EH (cell line): ENCODE results near the gene CEPT1.
"Not testable (repeated sequence)": the region's sequence is repeated elsewhere in the genome, so short reads cannot be mapped to it uniquely, and the experiment has no call there.

Experiments used
- DNase-seq: peaks from one replicate; pipeline ENCODE4 v3.0.0-alpha.2; 2015; ENCODE audit warnings: low read depth

The CEPT1 gene

GRCh38 chr1:111212634-111213335 is 72.8 kb downstream of the CEPT1 start:
- no peak for DNase-seq

DNA sequence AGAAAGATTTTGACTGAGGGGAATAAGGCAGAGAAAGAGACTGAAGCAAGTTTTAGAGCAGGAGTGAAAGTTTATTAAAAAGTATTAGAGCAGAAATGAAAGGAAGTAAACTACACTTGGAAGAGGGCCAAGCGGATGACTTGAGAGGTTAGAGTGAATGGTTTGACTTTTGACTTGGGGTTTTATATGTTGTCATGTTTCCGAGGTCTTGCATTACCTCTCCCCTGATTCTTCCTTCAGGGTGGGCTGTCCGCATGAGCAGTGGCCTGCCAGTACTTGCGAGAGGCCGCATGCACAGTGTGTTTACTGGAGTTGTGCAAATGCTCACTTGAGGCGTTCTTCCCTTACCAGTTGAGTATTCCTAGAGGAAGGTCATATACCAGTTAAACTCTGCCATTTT is 73.4 kb downstream of the CEPT1 start:
- no peak for DNase-seq

- no peak for DNase-seq
These were observed 74.2 kb downstream of the CEPT1 start for GRCh38 chr1:111214074-111214801.

DNA sequence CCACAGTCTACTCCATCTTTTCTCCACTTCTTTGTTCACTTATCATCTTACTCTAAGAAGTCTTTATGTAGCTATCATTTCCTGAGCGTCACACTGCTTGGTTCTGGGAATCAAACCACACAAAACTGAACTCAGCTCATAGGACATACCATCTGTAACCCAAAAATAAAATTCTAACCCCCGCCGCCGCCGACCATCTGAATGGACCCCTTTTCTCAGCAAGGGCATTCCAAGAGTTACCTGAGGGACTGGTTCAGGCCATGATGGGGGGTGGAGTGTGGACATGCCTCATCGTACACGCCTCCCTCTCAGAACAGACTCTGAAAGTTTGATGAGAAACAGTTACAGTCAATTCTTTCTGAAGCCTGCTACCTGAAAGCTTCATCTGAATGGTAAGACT is 74.9 kb downstream of the CEPT1 start:
- DNase-seq = no peak

DNA sequence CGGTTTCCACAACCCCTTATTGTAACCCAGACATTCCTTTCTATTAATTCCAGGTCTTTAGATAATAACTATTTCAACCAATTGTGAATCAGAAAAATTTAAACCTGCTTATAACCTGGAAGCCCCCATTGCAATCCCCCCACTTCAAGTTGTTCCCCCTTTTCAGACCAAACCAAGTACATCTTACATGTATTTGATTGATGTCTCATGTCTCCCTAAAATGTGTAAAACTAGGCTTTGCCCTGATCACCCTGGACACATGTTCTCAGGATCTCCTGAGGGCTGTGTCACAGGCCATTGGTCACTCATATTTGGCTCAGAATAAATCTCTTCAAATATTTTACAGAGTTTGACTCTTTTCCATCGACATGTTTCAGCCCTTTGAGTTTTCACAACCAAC is 75.3 kb downstream of the CEPT1 start:
- not testable (repeated sequence) for DNase-seq

DNA sequence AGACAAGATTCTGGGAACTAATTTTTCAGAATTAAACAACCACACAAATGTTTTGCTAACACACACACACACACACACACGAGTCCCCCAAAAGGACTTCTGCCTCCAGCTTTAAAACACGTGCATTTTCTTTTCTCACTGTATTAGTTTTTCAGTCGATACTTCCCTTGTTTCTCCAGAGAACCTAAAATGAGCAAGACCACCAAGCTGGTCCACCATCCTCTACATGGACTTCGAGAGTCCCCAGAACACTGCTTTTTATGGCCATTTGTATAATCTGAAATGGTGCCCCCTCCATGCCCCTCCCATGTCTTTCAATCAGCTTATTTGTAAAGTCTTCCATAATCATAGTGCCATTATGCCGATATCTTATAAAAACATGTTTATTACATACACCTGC is 76.7 kb downstream of the CEPT1 start:
- no peak for DNase-seq

DNA sequence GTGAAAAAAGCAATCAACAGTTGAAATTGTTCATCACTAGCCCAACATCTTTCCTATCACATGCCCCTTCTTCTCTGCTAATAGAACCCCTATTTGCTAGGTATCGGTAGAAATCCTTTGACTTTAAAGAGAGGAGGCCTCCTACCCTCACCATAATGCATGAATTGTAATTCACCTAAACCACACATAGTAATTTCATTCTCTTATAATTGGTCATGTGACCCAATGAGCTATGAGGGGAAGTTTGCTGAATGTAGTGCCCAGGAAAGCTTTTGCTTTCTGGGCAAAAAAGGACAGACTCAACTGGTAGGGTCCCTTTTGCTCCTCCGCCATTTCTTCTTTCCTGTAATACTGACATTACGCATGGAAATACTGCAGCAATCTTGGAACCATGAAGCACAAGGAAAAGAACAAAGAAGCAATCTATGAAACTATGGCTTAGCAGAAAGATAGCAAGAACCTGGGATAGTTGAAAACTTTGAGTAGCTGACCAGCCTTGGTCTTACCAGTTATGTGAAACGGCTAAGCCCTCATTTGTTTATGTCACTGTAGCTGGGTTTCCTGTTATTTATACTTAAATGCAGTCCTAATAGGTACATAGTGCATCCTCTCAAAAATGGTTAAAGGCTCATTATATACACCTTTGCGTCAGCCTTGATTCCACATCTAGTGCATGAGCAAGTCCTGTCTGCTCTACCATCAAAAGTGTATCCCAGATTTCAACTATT is 77.3 kb downstream of the CEPT1 start:
- DNase-seq = no peak

- no peak for DNase-seq
These were observed 78.9 kb downstream of the CEPT1 start for GRCh38 chr1:111218701-111219556.

GRCh38 chr1:111219557-111220286 is 79.7 kb downstream of the CEPT1 start:
- DNase-seq = no peak

DNA sequence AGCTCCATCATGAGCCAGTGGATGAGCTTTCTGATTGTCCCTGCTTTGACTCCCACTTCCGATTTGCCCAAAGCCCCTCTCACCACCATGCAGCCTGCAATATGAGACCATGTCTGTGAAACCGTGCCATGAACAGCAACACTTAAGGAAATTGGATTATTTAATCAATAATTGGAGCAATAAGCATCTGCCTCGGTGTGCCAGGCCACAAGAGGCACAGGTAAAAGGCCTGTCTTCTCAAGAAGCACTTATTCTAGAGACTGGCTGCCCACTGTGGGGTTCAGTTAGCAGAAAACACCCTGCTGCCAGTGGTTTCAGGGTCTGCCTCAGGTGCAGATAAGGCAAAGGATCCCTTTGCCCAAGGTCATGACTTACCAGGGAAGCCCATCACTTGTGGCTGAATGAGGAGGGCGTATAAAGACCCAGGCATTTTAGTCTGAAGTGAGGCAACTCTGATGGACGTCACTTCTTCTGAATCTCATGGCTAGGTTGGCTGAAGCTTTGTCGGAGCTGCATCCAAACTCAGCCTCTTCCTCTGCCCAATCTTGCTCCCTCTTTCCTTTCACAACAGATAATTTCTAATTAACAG is 80.4 kb downstream of the CEPT1 start:
- no peak for DNase-seq

- no peak for DNase-seq
These were observed 81.2 kb downstream of the CEPT1 start for GRCh38 chr1:111221276-111221632.

DNA sequence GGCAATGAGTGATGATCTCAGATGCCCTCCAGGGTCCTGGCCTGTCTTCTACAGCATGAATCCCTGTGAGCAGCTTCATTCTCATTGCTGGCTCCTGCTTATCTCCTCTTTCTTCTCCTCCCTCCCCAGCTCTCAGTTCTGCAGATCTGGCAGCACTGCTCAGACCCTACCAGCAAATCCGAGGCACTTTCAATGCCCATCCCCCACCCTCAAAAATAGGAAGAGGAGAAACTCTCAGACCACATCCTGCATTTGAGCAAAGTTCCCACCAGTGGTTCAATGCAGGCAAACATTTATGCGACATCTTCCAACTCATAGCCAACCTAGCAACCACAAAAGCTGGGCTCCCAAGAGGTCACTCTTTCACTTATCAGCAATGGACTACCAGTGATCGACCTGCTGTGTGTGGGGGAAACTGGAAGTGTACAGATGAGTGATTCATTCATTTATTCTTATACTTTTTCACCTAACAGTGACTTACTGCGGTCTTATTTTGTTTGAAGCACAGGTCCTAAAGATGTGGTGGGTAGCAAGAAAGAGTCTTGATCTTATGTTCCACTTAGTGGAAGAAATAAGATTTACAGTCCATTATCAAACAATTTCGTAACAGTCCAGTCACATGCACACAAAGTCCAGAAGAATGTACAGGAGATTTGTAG is 81.7 kb downstream of the CEPT1 start:
- peak; percentile 42 for DNase-seq

GRCh38 chr1:111222308-111223125 is 82.5 kb downstream of the CEPT1 start:
- peak; percentile 69 for DNase-seq

GRCh38 chr1:111223126-111223685 is 83.2 kb downstream of the CEPT1 start:
- no peak for DNase-seq

DNA sequence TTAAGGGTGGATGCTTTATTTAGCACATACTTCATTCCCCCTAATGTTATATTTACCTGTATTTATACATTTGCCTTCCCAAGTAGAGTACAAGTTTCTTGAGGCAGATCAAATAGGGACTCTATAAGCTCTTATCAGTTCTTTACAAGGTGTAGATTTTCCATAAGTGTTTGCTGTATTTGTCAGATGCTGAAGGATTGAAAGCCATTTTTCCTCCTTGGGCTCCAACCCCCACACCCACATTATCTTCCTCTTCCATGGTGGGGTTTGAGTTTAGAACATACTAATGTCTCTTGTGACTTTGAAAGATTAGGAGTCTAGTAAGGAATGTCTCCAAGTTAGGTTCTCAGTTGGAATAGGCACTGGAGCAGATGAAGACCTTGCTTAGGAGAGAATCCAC is 85.1 kb downstream of the CEPT1 start:
- no peak for DNase-seq

GRCh38 chr1:111225717-111226400 is 85.8 kb downstream of the CEPT1 start:
- no peak for DNase-seq

DNA sequence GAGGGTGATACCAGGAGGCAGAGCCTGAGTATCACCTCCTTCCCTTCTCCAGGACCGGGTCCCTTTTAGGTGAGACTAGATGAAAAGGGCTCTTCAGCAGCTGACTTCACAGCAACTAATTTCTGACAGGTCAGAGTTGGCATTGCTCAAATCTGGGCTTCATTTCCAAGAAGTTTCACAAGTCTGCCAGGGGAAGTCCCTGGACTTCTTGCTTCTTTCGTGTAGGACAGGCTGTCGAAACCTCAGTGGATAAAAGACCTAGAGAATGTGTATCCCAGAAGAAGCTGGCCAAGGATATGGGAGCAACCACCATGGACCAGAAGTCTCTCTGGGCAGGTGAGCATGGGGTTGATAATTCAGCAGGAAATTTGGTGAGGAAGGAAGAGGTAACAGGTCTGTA is 87.4 kb downstream of the CEPT1 start, which contains the start of gene CHI3L2:
Gene CHI3L2 (plus strand): TSS at position 280 of the 400 bp plus-strand sequence. CDS start 17 bp downstream, at position 297.
- peak; percentile 29 for DNase-seq
